HG02973 (cell line): ENCODE results near the gene SCAPER.

Experiments used
- ATAC-seq: cut with Tn5 transposase; IDR thresholded peaks from one replicate; pipeline ENCODE4 v1.9.1; 2021; ENCODE audit warnings: moderate library complexity; ENCODE audit not compliant: unreplicated experiment

Gene SCAPER

GRCh38 chr15:76678766-76679165, 226.4 kb downstream of the SCAPER start:
- ATAC-seq, result no peak

- ATAC-seq, result no peak
Measured at GRCh38 chr15:76674883-76675282, 230.3 kb downstream of the SCAPER start.

- no peak for ATAC-seq
Measured at GRCh38 chr15:76669521-76670207, 235.5 kb downstream of the SCAPER start.

- ATAC-seq, result no peak
Measured at GRCh38 chr15:76668900-76669299, 236.2 kb downstream of the SCAPER start.

- ATAC-seq, result no peak
Measured at GRCh38 chr15:76667943-76668715, 237.0 kb downstream of the SCAPER start.

- ATAC-seq, result no peak
Measured at GRCh38 chr15:76664895-76665294, 240.2 kb downstream of the SCAPER start.

GRCh38 chr15:76664411-76664810, 240.7 kb downstream of the SCAPER start:
- no peak for ATAC-seq

- no peak for ATAC-seq
Measured at GRCh38 chr15:76663529-76663928, 241.6 kb downstream of the SCAPER start.

GRCh38 chr15:76648732-76649444, 256.3 kb downstream of the SCAPER start:
- ATAC-seq, result no peak

- no peak for ATAC-seq
Measured at GRCh38 chr15:76647612-76648011, 257.5 kb downstream of the SCAPER start.

GRCh38 chr15:76644646-76645045, 260.5 kb downstream of the SCAPER start:
- ATAC-seq, result no peak

- ATAC-seq, result no peak
Measured at GRCh38 chr15:76642671-76643070, 262.5 kb downstream of the SCAPER start.

GRCh38 chr15:76637166-76637565, 268.0 kb downstream of the SCAPER start:
- no peak for ATAC-seq

- ATAC-seq, result no peak
Measured at GRCh38 chr15:76636059-76636458, 269.1 kb downstream of the SCAPER start.

- ATAC-seq, result no peak
Measured at GRCh38 chr15:76626611-76627010, 278.5 kb downstream of the SCAPER start.

GRCh38 chr15:76625267-76625666, 279.9 kb downstream of the SCAPER start:
- no peak for ATAC-seq

GRCh38 chr15:76614725-76615124, 290.4 kb downstream of the SCAPER start:
- no peak for ATAC-seq

GRCh38 chr15:76588811-76589747, 316.1 kb downstream of the SCAPER start:
- no peak for ATAC-seq

GRCh38 chr15:76585576-76585897, 319.6 kb downstream of the SCAPER start:
- no peak for ATAC-seq

- no peak for ATAC-seq
Measured at GRCh38 chr15:76584868-76585575, 320.1 kb downstream of the SCAPER start.
